WI38 (cell line): ENCODE data around the gene ZKSCAN3.
"Not testable (repeated sequence)": the region's sequence is repeated elsewhere in the genome, so short reads cannot be mapped to it uniquely, and the experiment has no call there.

Experiments used
- H3K4me3 ChIP-seq: 2 replicates; pipeline ENCODE4 v1.5.1; 2011; ENCODE audit warnings: low read depth, mild to moderate bottlenecking, control low read depth, low read length
- CTCF ChIP-seq: IDR thresholded peaks from 2 replicates; pipeline ENCODE4 v1.5.1; 2012; ENCODE audit warnings: low read depth, mild to moderate bottlenecking, control low read depth, low read length

The ZKSCAN3 gene

DNA sequence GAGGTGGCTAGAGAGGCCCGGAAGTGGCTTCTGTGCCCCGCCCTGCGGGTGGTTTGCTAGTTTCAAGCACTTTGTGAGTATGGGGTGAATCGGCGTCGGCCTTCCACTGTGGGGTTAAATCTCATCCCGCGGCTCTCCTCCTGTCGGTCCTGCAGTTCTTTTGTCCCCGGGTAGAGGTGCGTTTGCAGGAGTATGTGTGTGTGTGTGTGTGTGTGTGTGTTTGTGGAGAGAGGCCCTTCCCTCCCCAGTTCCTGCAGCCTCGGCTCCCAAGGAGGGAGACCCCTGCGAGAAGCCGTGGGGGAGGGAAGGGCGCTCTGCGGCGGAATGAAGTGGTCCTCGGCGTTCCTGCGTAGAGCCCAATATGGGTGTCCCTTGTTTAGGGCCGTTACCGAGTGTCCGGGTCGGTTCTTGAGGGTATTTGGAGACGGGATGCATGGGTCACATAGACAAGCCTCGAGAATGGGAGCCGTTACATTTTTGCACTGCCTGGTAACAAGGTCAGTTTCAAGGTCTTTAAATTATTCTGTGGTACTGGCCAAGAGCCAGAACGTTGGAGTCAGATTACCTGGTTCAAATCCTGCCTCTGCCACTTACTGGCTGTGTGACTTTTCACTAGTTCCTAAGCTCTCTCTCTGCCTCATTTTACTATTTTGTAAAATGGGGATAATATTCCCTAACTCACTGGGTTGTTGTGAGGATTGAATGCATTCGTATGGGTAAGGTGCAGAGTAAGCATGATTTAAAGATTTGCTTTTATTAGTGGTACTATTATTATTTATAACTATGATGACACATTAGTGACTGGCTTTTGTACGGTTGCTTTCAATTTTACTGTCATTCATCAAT is at the start of gene ZKSCAN3:
ZKSCAN3 (plus strand) TSS at position 56 of the 846 bp plus-strand sequence. CDS start 9,640 bp downstream, outside the sequence.
- peak within 1 kb of the TSS; percentile 92 for H3K4me3 ChIP-seq
- TF ChIP-seq CTCF: no peak

DNA sequence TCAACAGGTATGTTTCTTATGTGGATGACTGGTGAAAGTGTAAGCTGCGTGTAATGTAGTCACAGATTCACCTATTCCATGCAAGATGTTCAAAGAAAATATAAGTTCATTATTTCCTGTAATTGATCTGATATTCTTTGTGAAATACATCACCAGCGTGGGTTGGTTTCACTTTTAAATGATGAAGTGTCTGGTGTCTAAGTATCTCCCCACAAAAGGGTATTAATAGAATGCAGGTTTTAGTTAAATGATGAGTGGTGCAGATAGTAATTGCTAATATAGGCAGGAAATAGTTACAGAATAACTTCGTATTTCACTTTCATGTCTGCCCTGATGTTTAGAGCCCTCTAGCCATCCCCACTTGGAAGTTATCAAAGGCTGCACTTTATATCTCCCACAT is 46.2 kb upstream of the ZKSCAN3 start:
- TF ChIP-seq CTCF: no peak
- H3K4me3 ChIP-seq: no peak overlapping the region

- not testable (repeated sequence) for H3K4me3 ChIP-seq
Observed at GRCh38 chr6:28306363-28306762, 43.4 kb upstream of the ZKSCAN3 start.

GRCh38 chr6:28311139-28311823 is 38.5 kb upstream of the ZKSCAN3 start:
- TF ChIP-seq CTCF: no peak
- no peak overlapping the region for H3K4me3 ChIP-seq

- TF ChIP-seq CTCF: no peak
- H3K4me3 ChIP-seq: no peak overlapping the region
Observed at GRCh38 chr6:28312939-28313338, 36.8 kb upstream of the ZKSCAN3 start.

GRCh38 chr6:28315628-28316027 is 34.1 kb upstream of the ZKSCAN3 start:
- TF ChIP-seq CTCF: no peak

DNA sequence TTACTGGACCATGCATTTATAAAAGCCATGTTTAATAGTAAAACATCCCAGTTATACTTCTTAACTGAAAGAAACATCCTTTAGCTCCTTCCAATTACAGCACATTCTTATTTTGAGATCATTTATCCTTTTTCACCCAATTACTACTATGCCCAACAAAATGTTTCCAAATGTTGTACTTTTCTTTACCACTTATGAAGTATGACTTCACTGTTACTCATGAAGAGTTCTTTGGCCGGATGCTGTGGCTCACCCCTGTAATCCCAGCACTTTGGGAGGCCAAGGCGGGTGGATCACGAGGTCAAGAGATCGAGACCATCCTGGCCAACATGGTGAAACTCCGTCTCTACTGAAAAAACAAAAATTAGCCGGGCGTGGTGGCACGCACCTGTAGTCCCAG is 31.9 kb upstream of the ZKSCAN3 start:
- H3K4me3 ChIP-seq: not testable (repeated sequence)

More at GRCh38 chr6:28315628-28316027, 34.1 kb upstream of the ZKSCAN3 start:
- no peak overlapping the region for H3K4me3 ChIP-seq

- TF ChIP-seq CTCF: no peak
- H3K4me3 ChIP-seq: no peak overlapping the region
Observed at GRCh38 chr6:28322661-28323060, 27.1 kb upstream of the ZKSCAN3 start.
